SK-N-SH treated with all-trans-retinoic acid at 6 μM for 48 hours (cell line): ENCODE results near the gene TPRX2.

Experiments used
- ARNTL ChIP-seq: fragments of 450-650 bp; formaldehyde crosslinking; IDR thresholded peaks from 2 replicates; pipeline ENCODE4 v1.5.0; 2020; ENCODE audit warnings: low read depth, mild to moderate bottlenecking, moderate library complexity, borderline replicate concordance
- CSDC2 ChIP-seq: fragments of 250-450 bp; sonication (Bioruptor Pico); IDR thresholded peaks from 2 replicates; pipeline ENCODE4 v1.5.0; 2020; ENCODE audit warnings: mild to moderate bottlenecking, moderate library complexity
- TF ChIP-seq, protein P1 (sequence below): fragments of 250-450 bp; sonication (Bioruptor Pico); IDR thresholded peaks from 2 replicates; pipeline ENCODE4 v1.8.0; 2020; ENCODE audit warnings: mild to moderate bottlenecking, moderate library complexity, borderline replicate concordance

DNA sequence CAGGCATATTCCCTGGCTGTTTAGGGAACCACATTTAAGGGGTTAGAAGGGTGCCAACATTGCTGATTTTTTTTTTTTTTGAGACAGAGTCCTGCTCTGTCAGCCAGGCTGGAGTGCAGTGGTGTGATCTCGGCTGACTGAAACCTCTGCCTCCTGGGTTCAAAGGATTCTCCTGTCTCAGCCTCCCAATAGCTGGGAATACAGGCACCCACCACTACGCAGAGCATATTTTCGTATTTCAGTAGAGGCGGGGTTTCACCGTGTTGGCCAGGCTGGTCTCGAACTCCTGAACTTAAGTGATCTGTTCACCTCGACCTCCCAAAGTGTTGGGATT is 45.1 kb upstream of the TPRX2 start:
- TF ChIP-seq, protein P1, sequence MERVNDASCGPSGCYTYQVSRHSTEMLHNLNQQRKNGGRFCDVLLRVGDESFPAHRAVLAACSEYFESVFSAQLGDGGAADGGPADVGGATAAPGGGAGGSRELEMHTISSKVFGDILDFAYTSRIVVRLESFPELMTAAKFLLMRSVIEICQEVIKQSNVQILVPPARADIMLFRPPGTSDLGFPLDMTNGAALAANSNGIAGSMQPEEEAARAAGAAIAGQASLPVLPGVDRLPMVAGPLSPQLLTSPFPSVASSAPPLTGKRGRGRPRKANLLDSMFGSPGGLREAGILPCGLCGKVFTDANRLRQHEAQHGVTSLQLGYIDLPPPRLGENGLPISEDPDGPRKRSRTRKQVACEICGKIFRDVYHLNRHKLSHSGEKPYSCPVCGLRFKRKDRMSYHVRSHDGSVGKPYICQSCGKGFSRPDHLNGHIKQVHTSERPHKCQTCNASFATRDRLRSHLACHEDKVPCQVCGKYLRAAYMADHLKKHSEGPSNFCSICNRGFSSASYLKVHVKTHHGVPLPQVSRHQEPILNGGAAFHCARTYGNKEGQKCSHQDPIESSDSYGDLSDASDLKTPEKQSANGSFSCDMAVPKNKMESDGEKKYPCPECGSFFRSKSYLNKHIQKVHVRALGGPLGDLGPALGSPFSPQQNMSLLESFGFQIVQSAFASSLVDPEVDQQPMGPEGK = no peak
- no peak for TF ChIP-seq ARNTL (CRISPR knock-in tag)
- no peak for TF ChIP-seq CSDC2 (CRISPR knock-in tag)
